22Rv1 (cell line): Measurements from ENCODE around the gene PRDM16.

Experiments
- ZFX ChIP-seq: fragments of 450-650 bp; IDR thresholded peaks from 2 replicates; pipeline ENCODE4 v1.6.1; 2017; ENCODE audit warnings: antibody characterized with exemption, borderline replicate concordance
- TF ChIP-seq, protein P1 (sequence below): fragments of 450-650 bp; IDR thresholded peaks from 2 replicates; pipeline ENCODE4 v1.5.1; 2017; ENCODE audit warnings: mild to moderate bottlenecking

DNA sequence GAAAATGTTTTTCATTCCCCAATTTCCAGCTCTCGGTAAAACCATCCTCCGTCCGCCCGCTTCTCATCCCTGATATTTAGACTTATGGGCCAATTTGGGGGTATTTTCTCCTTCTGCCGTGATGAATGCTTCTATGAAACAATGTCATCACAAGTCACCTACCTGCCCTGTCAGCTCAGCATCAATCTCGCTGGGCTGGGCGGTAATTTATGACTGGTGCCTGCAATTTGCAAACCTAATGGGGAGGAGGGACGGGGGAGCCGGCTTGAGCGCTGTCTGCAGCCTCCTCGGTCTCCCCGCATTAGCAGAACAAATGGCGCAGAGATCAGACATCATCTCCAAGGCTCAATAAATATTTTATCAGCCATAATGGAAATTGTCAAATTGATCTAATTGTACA lies 72.1 kb downstream of the PRDM16 start:
- TF ChIP-seq, protein P1, sequence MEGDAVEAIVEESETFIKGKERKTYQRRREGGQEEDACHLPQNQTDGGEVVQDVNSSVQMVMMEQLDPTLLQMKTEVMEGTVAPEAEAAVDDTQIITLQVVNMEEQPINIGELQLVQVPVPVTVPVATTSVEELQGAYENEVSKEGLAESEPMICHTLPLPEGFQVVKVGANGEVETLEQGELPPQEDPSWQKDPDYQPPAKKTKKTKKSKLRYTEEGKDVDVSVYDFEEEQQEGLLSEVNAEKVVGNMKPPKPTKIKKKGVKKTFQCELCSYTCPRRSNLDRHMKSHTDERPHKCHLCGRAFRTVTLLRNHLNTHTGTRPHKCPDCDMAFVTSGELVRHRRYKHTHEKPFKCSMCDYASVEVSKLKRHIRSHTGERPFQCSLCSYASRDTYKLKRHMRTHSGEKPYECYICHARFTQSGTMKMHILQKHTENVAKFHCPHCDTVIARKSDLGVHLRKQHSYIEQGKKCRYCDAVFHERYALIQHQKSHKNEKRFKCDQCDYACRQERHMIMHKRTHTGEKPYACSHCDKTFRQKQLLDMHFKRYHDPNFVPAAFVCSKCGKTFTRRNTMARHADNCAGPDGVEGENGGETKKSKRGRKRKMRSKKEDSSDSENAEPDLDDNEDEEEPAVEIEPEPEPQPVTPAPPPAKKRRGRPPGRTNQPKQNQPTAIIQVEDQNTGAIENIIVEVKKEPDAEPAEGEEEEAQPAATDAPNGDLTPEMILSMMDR, result no peak
- no peak for TF ChIP-seq ZFX
